GM12865 (cell line): Measurements from ENCODE around the gene ZNF324.
A peak's percentile ranks its signal among the peaks of the same experiment; 100 is the strongest.

ENCODE experiments used
- DNase-seq: peaks from one replicate; pipeline ENCODE4 v3.0.0; 2010; ENCODE audit warnings: low read depth
- H3K4me3 ChIP-seq: 2 replicates; pipeline ENCODE4 v1.5.1; 2011; ENCODE audit warnings: mild to moderate bottlenecking, low read depth, low read length, control low read depth
- TF ChIP-seq, protein P1 (sequence below): IDR thresholded peaks from 2 replicates; pipeline ENCODE4 v1.5.1; 2011; ENCODE audit warnings: low read length, control low read depth, low read depth, inconsistent platforms; ENCODE audit not compliant: insufficient read depth; ENCODE audit errors: missing control alignments

Gene ZNF324

GRCh38 chr19:58510084-58510862 is 43.4 kb downstream of the ZNF324 start:
- DNase-seq = no peak
- no peak overlapping the region for H3K4me3 ChIP-seq
- TF ChIP-seq, protein P1, sequence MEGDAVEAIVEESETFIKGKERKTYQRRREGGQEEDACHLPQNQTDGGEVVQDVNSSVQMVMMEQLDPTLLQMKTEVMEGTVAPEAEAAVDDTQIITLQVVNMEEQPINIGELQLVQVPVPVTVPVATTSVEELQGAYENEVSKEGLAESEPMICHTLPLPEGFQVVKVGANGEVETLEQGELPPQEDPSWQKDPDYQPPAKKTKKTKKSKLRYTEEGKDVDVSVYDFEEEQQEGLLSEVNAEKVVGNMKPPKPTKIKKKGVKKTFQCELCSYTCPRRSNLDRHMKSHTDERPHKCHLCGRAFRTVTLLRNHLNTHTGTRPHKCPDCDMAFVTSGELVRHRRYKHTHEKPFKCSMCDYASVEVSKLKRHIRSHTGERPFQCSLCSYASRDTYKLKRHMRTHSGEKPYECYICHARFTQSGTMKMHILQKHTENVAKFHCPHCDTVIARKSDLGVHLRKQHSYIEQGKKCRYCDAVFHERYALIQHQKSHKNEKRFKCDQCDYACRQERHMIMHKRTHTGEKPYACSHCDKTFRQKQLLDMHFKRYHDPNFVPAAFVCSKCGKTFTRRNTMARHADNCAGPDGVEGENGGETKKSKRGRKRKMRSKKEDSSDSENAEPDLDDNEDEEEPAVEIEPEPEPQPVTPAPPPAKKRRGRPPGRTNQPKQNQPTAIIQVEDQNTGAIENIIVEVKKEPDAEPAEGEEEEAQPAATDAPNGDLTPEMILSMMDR = no peak

DNA sequence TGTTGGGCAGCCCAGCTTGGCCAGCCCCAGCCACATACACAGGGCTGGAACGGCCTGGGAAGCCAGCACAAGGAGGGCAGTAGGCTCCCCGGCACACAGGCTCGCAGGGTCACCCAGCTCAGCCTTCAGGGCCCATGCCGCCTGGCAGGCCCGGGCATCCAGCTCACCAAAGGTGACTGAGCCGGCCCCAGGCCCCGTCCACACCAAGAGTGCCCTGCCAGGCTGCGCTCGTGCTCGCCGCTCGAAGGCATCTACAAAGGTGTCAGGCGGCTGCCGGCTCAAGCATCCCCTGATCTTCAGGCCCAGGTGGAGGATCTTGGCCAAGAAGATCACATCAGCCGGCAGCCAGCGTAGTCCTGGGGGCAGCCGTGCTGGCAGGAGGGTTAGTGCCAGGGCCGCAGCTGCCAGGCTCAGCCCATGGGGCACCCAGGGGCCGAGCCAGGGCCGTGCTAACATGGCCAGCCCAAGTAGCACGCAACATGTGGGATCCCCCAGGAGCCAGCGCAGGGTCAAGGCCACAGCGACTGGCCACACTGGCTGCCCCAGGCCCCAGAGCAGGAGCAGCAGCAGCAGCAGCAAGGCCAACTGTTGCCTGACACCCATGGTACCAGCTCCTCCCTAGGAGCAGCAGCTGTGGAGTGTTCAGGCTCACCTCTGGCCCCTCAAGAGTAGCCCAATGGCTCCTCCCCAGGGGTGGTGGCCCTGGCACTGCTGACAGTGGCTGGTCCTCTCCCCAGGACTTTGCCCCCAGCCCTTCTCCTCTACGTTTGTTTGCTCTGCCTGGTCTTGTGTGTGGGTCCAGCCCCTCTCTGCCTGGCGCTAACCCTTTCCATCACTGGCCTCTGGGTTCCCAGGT is 44.7 kb downstream of the ZNF324 start, which contains the start of gene SLC27A5:
SLC27A5 (minus strand) TSS at position 640 of the 856 bp plus-strand sequence; CDS start at position 603, 37 bp downstream.
- H3K4me3 ChIP-seq = no peak within 1 kb of the TSS
- peak; percentile 6 for DNase-seq
- TF ChIP-seq, protein P1 = no peak

GRCh38 chr19:58513213-58513693 is 46.4 kb downstream of the ZNF324 start:
- H3K4me3 ChIP-seq = peak overlapping the region; percentile 28
- TF ChIP-seq, protein P1 = no peak
- no peak for DNase-seq

DNA sequence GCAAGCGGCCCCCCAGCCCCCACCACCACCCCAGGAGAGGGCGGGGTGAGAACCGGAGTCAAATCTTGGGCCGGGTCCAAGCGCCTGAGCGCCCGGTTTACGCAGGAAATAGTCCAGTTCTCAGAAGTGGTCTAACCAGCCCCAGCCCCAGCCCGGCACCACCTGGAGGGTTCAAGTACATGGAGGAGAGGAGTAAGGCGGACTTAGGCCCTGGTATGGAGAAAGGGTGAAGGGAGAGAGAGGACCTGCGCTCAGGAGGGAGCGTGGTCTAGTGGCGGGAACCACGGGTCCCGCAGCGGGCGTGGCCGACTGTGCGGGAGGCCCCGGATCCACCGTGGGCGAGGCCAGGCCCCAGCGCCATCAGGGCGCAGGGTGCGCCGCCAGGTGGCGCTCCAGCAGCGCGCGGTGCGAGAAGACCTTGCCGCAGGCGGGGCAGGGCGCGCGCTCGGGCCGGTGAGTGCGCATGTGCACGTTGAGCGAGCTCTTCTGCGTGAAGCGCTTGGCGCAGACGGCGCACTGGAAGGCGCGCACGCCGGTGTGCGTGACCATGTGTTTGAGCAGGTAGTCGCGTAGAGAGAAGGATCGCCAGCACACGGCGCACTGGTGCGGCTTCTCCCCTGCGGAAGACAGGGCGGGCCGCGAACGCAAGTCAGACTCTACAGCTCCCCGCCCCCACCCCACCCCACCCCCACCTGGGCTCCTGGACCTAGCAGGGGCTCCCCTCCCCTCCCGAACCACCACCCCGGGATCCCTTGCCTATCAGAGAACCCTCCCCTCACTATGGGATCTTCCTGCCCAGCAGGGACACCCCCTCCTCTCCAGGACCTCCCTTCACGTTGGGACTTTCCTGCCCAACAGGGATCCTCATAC is 47.0 kb downstream of the ZNF324 start:
- peak overlapping the region; percentile 97 for H3K4me3 ChIP-seq
- DNase-seq = peak; percentile 99
- TF ChIP-seq, protein P1 = peak; percentile 98

GRCh38 chr19:58514564-58515022 is 47.7 kb downstream of the ZNF324 start:
- H3K4me3 ChIP-seq = peak overlapping the region; percentile 97
- DNase-seq = no peak
- TF ChIP-seq, protein P1 = no peak

GRCh38 chr19:58515259-58515658 is 48.4 kb downstream of the ZNF324 start:
- H3K4me3 ChIP-seq = no peak overlapping the region
- DNase-seq = no peak
- TF ChIP-seq, protein P1 = no peak
